NCI-H1105 (cell line): Measurements from ENCODE around the gene MYB.
"Not testable (repeated sequence)": the region's sequence is repeated elsewhere in the genome, so short reads cannot be mapped to it uniquely, and the experiment has no call there.

ENCODE experiments used
- DNase-seq: peaks from one replicate; lab custom pipeline; 2025; lab: John Stamatoyannopoulos, UW

Gene MYB

GRCh38 chr6:135221505-135221904, 40.4 kb downstream of the MYB start:
- DNase-seq = no peak

GRCh38 chr6:135222623-135223022, 41.5 kb downstream of the MYB start:
- no peak for DNase-seq

- no peak for DNase-seq
Measured at GRCh38 chr6:135224037-135224647, 43.0 kb downstream of the MYB start.

GRCh38 chr6:135225911-135226310, 44.8 kb downstream of the MYB start:
- DNase-seq = no peak

GRCh38 chr6:135226537-135226936, 45.4 kb downstream of the MYB start:
- DNase-seq = no peak

GRCh38 chr6:135227349-135227748, 46.2 kb downstream of the MYB start:
- DNase-seq = no peak

- no peak for DNase-seq
Measured at GRCh38 chr6:135227758-135228157, 46.6 kb downstream of the MYB start.

GRCh38 chr6:135228486-135228885, 47.4 kb downstream of the MYB start:
- no peak for DNase-seq

GRCh38 chr6:135229996-135230395, 48.9 kb downstream of the MYB start:
- DNase-seq = no peak

GRCh38 chr6:135230711-135231468, 49.8 kb downstream of the MYB start:
- no peak for DNase-seq

GRCh38 chr6:135231469-135231844, 50.3 kb downstream of the MYB start:
- no peak for DNase-seq

- no peak for DNase-seq
Measured at GRCh38 chr6:135233686-135234491, 52.8 kb downstream of the MYB start.

- DNase-seq = no peak
Measured at GRCh38 chr6:135234492-135234780, 53.3 kb downstream of the MYB start.

- no peak for DNase-seq
Measured at GRCh38 chr6:135235716-135236115, 54.6 kb downstream of the MYB start.

- no peak for DNase-seq
Measured at GRCh38 chr6:135236319-135236718, 55.2 kb downstream of the MYB start.

GRCh38 chr6:135236732-135237131, 55.6 kb downstream of the MYB start:
- no peak for DNase-seq

- no peak for DNase-seq
Measured at GRCh38 chr6:135240711-135241110, 59.6 kb downstream of the MYB start.

GRCh38 chr6:135243871-135244796, 63.0 kb downstream of the MYB start:
- DNase-seq = no peak

- DNase-seq = no peak
Measured at GRCh38 chr6:135244805-135245204, 63.7 kb downstream of the MYB start.

- not testable (repeated sequence) for DNase-seq
Measured at GRCh38 chr6:135246412-135247012, 65.4 kb downstream of the MYB start.

GRCh38 chr6:135250234-135250633, 69.1 kb downstream of the MYB start:
- no peak for DNase-seq
